ENCODE data around the gene DNAH2. TPM values are rescaled to one million over a fixed set of nuclear protein-coding genes. Genes with fewer than 3 reads are reported as not detected.

Gene DNAH2
- total and polyA plus RNA-seq, 2 of the 4 experiments (the other 2 are of a cell fraction): under 0.01 to 0.02 TPM

DNA sequence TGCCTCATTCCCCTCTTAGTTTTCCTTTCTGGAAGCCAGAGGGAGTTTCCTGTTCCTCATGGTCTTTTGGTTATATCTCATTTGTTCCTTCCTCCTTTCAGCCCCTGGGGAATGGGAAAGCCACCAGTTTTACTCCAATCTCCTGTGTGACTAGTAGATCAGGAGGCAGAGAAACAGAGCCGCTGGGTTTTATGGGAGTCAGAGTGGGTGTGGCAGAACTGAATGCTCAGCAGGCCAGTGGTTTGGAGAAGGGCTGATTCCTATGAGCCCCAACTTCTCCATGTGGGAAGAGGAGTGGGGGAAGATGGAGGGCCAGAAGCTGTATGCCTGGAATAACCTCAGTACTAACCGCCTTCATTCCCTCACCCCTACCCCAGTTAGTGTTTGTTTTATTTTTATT lies 4.1 kb downstream of the DNAH2 start:
- intact Hi-C loops (cut with micrococcal nuclease): no loop called here
- no peak overlapping the region for H2BK5ac ChIP-seq (ENCODE audit: low read depth, low read length, poor library complexity, severe bottlenecking)
- H3K4me2 ChIP-seq (ENCODE audit: low read depth, low read length): no peak overlapping the region
- no CpG with 5 or more reads among the region's 2 CpGs for WGBS, 2 experiments (ENCODE audit: extremely low coverage in 2 of 2, insufficient read length in 1 of 2)
- DNase-seq: no peak
- no peak overlapping the region for H2AK9ac ChIP-seq (replicated peaks; ENCODE audit: low read depth, low read length, poor library complexity)
- no peaks in the 10 kb centered on the region; the same call in 1 of the 2 replicates for H4K20me1 ChIP-seq (ENCODE audit: insufficient read depth, low read length)
- TF ChIP-seq, protein P1, sequence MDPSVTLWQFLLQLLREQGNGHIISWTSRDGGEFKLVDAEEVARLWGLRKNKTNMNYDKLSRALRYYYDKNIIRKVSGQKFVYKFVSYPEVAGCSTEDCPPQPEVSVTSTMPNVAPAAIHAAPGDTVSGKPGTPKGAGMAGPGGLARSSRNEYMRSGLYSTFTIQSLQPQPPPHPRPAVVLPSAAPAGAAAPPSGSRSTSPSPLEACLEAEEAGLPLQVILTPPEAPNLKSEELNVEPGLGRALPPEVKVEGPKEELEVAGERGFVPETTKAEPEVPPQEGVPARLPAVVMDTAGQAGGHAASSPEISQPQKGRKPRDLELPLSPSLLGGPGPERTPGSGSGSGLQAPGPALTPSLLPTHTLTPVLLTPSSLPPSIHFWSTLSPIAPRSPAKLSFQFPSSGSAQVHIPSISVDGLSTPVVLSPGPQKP (IDR thresholded peaks at IDR 0.05; ENCODE audit: borderline replicate concordance, low read depth, low read length): no peak
- no peak for TF ChIP-seq NFE2L2 (IDR thresholded peaks at IDR 0.05; ENCODE audit: low read depth, low read length)
- TF ChIP-seq CHD1 (IDR thresholded peaks at IDR 0.05; ENCODE audit: low read depth, low read length): no peak
- TF ChIP-seq SMC3 (IDR thresholded peaks at IDR 0.05; ENCODE audit: low read depth, low read length): no peak
- TF ChIP-seq, protein P2, sequence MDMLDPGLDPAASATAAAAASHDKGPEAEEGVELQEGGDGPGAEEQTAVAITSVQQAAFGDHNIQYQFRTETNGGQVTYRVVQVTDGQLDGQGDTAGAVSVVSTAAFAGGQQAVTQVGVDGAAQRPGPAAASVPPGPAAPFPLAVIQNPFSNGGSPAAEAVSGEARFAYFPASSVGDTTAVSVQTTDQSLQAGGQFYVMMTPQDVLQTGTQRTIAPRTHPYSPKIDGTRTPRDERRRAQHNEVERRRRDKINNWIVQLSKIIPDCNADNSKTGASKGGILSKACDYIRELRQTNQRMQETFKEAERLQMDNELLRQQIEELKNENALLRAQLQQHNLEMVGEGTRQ (IDR thresholded peaks at IDR 0.05; ENCODE audit: low read depth, low read length): no peak
- TF ChIP-seq MAFK (IDR thresholded peaks at IDR 0.05; ENCODE audit: low read depth, low read length): no peak
- TF ChIP-seq RFX5 (IDR thresholded peaks at IDR 0.05; ENCODE audit: low read depth, low read length): no peak
- no peak for TF ChIP-seq RCOR1 (IDR thresholded peaks at IDR 0.05; ENCODE audit: insufficient replicate concordance, low read length)
- TF ChIP-seq RAD21 (IDR thresholded peaks at IDR 0.05; ENCODE audit: low read length): no peak
- TF ChIP-seq POLR2A (IDR thresholded peaks at IDR 0.05; ENCODE audit: low read depth, low read length): no peak
- no peak for TF ChIP-seq MAZ (IDR thresholded peaks at IDR 0.05; ENCODE audit: borderline replicate concordance, low read depth, low read length)
- no peak for TF ChIP-seq CTCF (conservative IDR thresholded peaks at IDR 0.05; ENCODE audit: low read depth, low read length)
- TF ChIP-seq CEBPB (IDR thresholded peaks at IDR 0.05; ENCODE audit: low read depth, low read length): no peak
- no peak for TF ChIP-seq FOS (IDR thresholded peaks at IDR 0.05; ENCODE audit: low read depth, low read length)
- no peaks in the 10 kb centered on the region for H3K9me3 ChIP-seq (ENCODE audit: control insufficient read depth, insufficient read depth, low read length)
- ChIA-PET CTCF (no interaction called here), POLR2A (ENCODE audit: unreplicated experiment) (no interaction called here)
- no peak overlapping the region for H3K9ac ChIP-seq (ENCODE audit: low read depth, low read length)
- no peak overlapping the region for H2BK120ac ChIP-seq (ENCODE audit: low read depth, low read length)
- H2AK5ac ChIP-seq (ENCODE audit: low read depth, low read length): no peak overlapping the region
- no peak overlapping the region for H3K4ac ChIP-seq (ENCODE audit: low read depth, low read length)
- dilution Hi-C loops (cut with HindIII; ENCODE audit: low sequenced_read_pairs, unreplicated experiment): no loop called here
- H3K27me3 ChIP-seq (ENCODE audit: control insufficient read depth, insufficient read depth, low read length): peaks cover 50% of the 10 kb centered on the region
- no peak for ATAC-seq (ENCODE audit: low read depth)
- H4K91ac ChIP-seq (ENCODE audit: insufficient read depth, low read depth, low read length): no peak overlapping the region
- no peaks in the 10 kb centered on the region for H3K36me3 ChIP-seq (ENCODE audit: control insufficient read depth, insufficient read depth, low read length)
- H3K79me1 ChIP-seq (ENCODE audit: low read depth in 1 of 2, low read length in 2 of 2): no peaks in the 10 kb centered on the region
- H4K5ac ChIP-seq (ENCODE audit: low read depth, low read length): no peak overlapping the region
- H3K56ac ChIP-seq (ENCODE audit: extremely low read depth, insufficient read depth, low read length): no peak overlapping the region
- H2AFZ ChIP-seq (replicated peaks; ENCODE audit: low read length, poor library complexity): no peak overlapping the region
- no peak overlapping the region for H2BK20ac ChIP-seq (ENCODE audit: low read depth, low read length)
- no peak overlapping the region for H2BK15ac ChIP-seq (ENCODE audit: low read depth, low read length)
- no peak overlapping the region for H3K18ac ChIP-seq (ENCODE audit: low read depth, low read length)
- no peak overlapping the region for H3K14ac ChIP-seq (replicated peaks; ENCODE audit: low read depth, low read length)
- H3K9me1 ChIP-seq (ENCODE audit: insufficient read depth, low read length): no peaks in the 10 kb centered on the region
- no TSS peak for BruUV-seq (replicated peaks)
- no peak overlapping the region for H3K27ac ChIP-seq (ENCODE audit: insufficient read depth, low read length)
- H4K8ac ChIP-seq (ENCODE audit: low read depth in 2 of 2, low read length in 2 of 2): no peak overlapping the region
- peaks cover 1% of the 10 kb centered on the region; the same call in 1 of the 2 replicates for H3K4me1 ChIP-seq (ENCODE audit: control insufficient read depth, insufficient read depth, low read length)
- in situ Hi-C loops (cut with MboI; ENCODE audit: low sequenced_read_pairs): no loop called here
- H3K23ac ChIP-seq (ENCODE audit: low read depth, low read length): no peak overlapping the region
- H3K4me3 ChIP-seq (ENCODE audit: insufficient read depth, low read depth, low read length): no peak overlapping the region
